BLaER1 treated with 17β-estradiol and CSF1 and Interleukin-3, amounts not matched to agents 10 nM and 100 nM (cell line): Measurements from ENCODE around the gene CLSTN3.
A peak's percentile ranks its signal among the peaks of the same experiment; 100 is the strongest.

Source experiments
- H3K27ac ChIP-seq, 11 experiments: shearing (Covaris generic); formaldehyde crosslinking; 2 replicates each; pipeline ENCODE4 v1.8.1; 2022
- H3K27me3 ChIP-seq, 11 experiments: shearing (Covaris generic); formaldehyde crosslinking; 2 replicates each; pipeline ENCODE4 v1.8.1; 2022
- H3K36me3 ChIP-seq, 11 experiments: shearing (Covaris generic); formaldehyde crosslinking; 2 replicates each; pipeline ENCODE4 v1.8.1; 2022
- H3K4me1 ChIP-seq, 10 experiments: shearing (Covaris generic); formaldehyde crosslinking; 2 replicates each; pipeline ENCODE4 v1.8.1; 2022
- H3K4me2 ChIP-seq, 11 experiments: shearing (Covaris generic); formaldehyde crosslinking; 2 replicates each; pipeline ENCODE4 v1.8.1; 2022
- H3K4me3 ChIP-seq, 10 experiments: shearing (Covaris generic); formaldehyde crosslinking; 2 replicates each; pipeline ENCODE4 v1.8.1; 2022
- H3K9ac ChIP-seq, 11 experiments: shearing (Covaris generic); formaldehyde crosslinking; 2 replicates each; pipeline ENCODE4 v1.8.1; 2022
- H3K9me3 ChIP-seq, 11 experiments: shearing (Covaris generic); formaldehyde crosslinking; replicated peaks in 1 of 11; 2 replicates each; pipeline ENCODE4 v1.8.1; 2022
- H4K20me1 ChIP-seq, 11 experiments: shearing (Covaris generic); formaldehyde crosslinking; 2 replicates each; pipeline ENCODE4 v1.8.1; 2022
- Cebpa-rat ChIP-seq, 11 experiments: shearing (Covaris generic); IDR thresholded peaks; 2 replicates each; pipeline ENCODE4 v1.8.1; 2022

CLSTN3 gene

DNA sequence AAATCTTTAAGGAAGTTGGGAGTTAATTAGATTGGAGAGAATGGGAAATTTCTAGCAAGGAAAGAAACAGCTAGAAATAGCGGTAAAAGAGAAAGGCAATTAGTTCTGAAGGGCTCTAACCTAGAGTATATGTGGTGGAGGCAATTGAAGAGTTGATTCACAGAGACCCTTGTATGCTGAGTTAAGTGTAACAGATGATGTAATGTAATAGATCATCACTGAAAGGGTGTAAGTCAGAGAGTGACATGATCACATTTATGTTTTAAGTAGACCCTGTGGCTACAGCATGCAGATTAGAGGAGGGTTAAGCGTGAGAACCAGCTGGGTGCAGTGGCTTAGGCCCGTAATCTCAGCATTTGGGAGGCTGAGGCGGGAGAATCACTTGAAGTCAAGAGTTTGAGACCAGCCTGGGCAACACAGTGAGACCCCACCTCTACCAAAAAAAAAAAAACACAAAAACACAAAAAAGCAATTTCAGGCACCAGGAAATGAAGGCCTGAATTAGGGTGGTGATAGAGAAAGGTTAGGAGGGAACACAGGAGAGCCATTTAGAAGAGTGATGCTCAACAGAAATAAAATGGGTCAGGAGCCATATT lies 4.4 kb upstream of the CLSTN3 start:
- no peaks in the 10 kb centered on the region; a peak in 1 of 22 replicates for H4K20me1 ChIP-seq
- H3K9ac ChIP-seq: no peak overlapping the region
- no peaks in the 10 kb centered on the region for H3K36me3 ChIP-seq
- no peak overlapping the region for H3K4me2 ChIP-seq
- no peaks in the 10 kb centered on the region for H3K9me3 ChIP-seq
- H3K4me1 ChIP-seq: peaks cover 11 to 22% (median 17%) of the 10 kb centered on the region in 10 experiments
- no peak overlapping the region for H3K27ac ChIP-seq
- H3K27me3 ChIP-seq: no peaks in the 10 kb centered on the region
- no peak overlapping the region for H3K4me3 ChIP-seq
- no peak for TF ChIP-seq Cebpa-rat (IDR thresholded peaks at IDR 0.05)

DNA sequence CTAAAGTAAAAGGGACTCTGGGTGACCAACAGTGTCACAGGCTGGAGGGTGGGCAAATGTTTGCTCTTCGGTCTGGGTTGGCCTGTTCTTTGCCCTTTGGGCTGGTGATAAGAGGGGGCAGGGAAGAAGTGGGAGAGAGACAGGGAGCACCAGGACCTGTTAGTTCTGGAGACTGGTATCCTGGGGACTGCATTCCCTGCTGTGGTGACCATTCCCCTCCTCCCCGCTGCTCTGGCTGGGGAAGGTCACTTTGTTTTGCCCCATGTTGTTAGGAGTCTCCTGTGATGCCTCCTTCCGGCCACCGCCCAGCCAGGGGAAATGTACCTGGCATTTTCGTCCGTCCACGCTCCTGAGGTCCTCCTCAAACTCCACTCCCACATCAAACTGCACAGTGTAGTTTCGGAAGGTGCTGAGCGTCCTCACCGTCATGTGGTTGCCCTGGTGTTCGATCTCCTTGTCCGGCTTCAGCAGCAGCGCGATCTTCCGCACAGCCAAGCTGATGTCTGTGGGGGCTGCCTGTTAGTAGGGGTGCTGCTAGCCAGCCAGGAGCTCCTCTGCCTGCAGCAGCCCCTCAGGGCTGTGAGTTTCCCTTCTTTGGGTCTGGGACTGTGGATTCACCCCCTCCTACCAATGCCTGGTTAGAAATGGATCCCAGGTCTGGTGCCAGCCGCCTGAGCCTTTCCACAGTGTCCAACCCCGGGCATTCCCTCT lies 2.1 kb upstream of the CLSTN3 start:
- no peak overlapping the region for H3K27ac ChIP-seq
- H3K27me3 ChIP-seq: no peaks in the 10 kb centered on the region
- peaks cover 22 to 42% (median 37%) of the 10 kb centered on the region in 10 experiments for H3K4me1 ChIP-seq
- no peaks in the 10 kb centered on the region for H3K36me3 ChIP-seq
- H3K9me3 ChIP-seq: no peaks in the 10 kb centered on the region
- no peak for TF ChIP-seq Cebpa-rat (IDR thresholded peaks at IDR 0.05)
- H4K20me1 ChIP-seq: no peaks in the 10 kb centered on the region; a peak in 1 of 22 replicates
- H3K4me2 ChIP-seq: 0 out of 22 replicates have a peak overlapping the region, but pooled peaks of 2 of the 11 experiments have one; percentile 98 to 100
- no peak overlapping the region for H3K4me3 ChIP-seq
- no peak overlapping the region for H3K9ac ChIP-seq

- Histone ChIP-seq H3K4me3 (peak within 1 kb of the TSS; percentile 55 to 86 (median 71)), H3K9ac (peak within 1 kb of the TSS; percentile 61 to 84 (median 76)), H3K4me1 (peaks cover 20 to 44% (median 38%) of the 10 kb centered on the region in 10 experiments), H3K27ac (peak within 1 kb of the TSS in 10 of 11 experiments; percentile 9 to 64 (median 49); a peak in 17 of 22 replicates), H3K36me3 (peaks cover 0 to 6% (median 5%) of the 10 kb centered on the region in 11 experiments; a peak in 13 of 22 replicates), H4K20me1 (no peaks in the 10 kb centered on the region; a peak in 1 of 22 replicates), H3K9me3 (no peaks in the 10 kb centered on the region), H3K27me3 (no peaks in the 10 kb centered on the region), H3K4me2 (peak within 1 kb of the TSS; percentile 84 to 100 (median 99))
- no peak for TF ChIP-seq Cebpa-rat (IDR thresholded peaks at IDR 0.05)
These were observed 1.4 kb upstream of the CLSTN3 start, which contains the start of gene RBP5 for GRCh38 chr12:7128681-7129286. RBP5 (minus strand) TSS chr12:7128889; CDS start chr12:7128775, 114 bp downstream.

DNA sequence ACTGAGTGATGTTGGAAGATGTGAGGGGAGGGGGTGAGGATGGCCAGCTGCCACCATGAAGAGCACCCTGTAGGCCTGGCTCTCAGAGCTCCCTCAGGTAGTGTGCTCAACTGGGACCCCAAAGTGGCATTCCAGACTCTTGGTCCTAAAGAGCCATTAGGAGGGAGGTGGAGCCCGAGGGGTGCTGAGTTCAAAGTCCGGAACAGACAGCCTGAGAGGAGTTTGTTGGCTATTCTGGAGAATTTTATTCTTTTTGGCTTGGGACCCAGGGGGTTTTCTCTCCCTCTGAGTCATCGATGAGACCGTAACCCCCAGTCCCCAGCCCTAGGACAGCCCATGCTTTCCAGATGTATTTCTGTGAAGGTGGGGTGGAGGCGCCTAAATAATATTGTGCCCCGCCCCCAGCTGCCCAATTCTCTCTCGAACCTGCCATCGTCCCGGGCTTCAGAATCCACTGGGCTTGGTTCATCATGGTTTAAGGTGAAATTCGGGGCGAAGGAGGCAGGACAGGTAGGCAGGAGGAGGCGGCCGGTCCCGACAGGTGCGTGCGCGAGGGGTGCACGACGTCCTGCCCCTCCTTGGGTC lies 792 bp upstream of the CLSTN3 start:
- H3K36me3 ChIP-seq: peaks cover 0 to 12% (median 9%) of the 10 kb centered on the region in 11 experiments; a peak in 14 of 22 replicates
- H3K4me1 ChIP-seq: peaks cover 20 to 44% (median 38%) of the 10 kb centered on the region in 10 experiments
- no peaks in the 10 kb centered on the region for H3K27me3 ChIP-seq
- no peaks in the 10 kb centered on the region; a peak in 1 of 22 replicates for H4K20me1 ChIP-seq
- peak overlapping the region; percentile 61 to 84 (median 76) for H3K9ac ChIP-seq
- no peak for TF ChIP-seq Cebpa-rat (IDR thresholded peaks at IDR 0.05)
- peak overlapping the region; percentile 84 to 100 (median 99) for H3K4me2 ChIP-seq
- H3K9me3 ChIP-seq: no peaks in the 10 kb centered on the region
- H3K4me3 ChIP-seq: peak overlapping the region; percentile 55 to 86 (median 71)
- peak overlapping the region in 10 of 11 experiments; percentile 9 to 64 (median 49); a peak in 17 of 22 replicates for H3K27ac ChIP-seq

GRCh38 chr12:7130701-7131501 lies 730 bp downstream of the CLSTN3 start:
- H3K4me1 ChIP-seq: peaks cover 20 to 44% (median 38%) of the 10 kb centered on the region in 10 experiments
- peak overlapping the region; percentile 61 to 84 (median 76) for H3K9ac ChIP-seq
- peaks cover 8 to 27% (median 25%) of the 10 kb centered on the region in 11 experiments for H3K36me3 ChIP-seq
- H3K4me2 ChIP-seq: peak overlapping the region; percentile 84 to 100 (median 99)
- no peaks in the 10 kb centered on the region for H3K9me3 ChIP-seq
- no peaks in the 10 kb centered on the region for H3K27me3 ChIP-seq
- peak overlapping the region; percentile 55 to 86 (median 71) for H3K4me3 ChIP-seq
- peak overlapping the region in 10 of 11 experiments; percentile 32 to 68 (median 60); a peak in 14 of 22 replicates for H3K27ac ChIP-seq
- H4K20me1 ChIP-seq: no peaks in the 10 kb centered on the region; a peak in 1 of 22 replicates
- no peak for TF ChIP-seq Cebpa-rat (IDR thresholded peaks at IDR 0.05)

DNA sequence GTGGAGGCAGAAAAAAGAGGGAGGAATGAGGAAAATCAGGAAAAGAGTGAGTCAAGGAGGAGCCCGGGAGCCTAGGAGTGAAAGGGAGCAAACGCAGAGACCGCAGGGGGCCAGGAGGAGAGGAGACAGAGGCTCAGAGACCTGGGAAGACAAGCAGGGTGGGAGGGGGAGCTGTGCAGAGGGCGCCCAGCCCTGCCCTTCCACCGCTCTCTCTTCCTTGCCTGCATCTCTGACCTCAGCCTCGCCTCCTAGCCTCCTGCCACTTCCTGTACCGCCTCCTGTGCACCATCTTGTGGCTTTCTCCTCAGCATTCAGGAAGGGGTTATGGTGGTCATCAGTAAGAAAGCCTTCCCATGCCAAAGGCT lies 1.3 kb downstream of the CLSTN3 start:
- Histone ChIP-seq H3K4me1 (peaks cover 20 to 44% (median 38%) of the 10 kb centered on the region in 10 experiments), H3K9me3 (no peaks in the 10 kb centered on the region), H3K36me3 (peaks cover 13 to 33% (median 30%) of the 10 kb centered on the region in 11 experiments), H3K4me2 (peak overlapping the region; percentile 84 to 100 (median 99)), H4K20me1 (no peaks in the 10 kb centered on the region; a peak in 1 of 22 replicates), H3K27ac (no peak overlapping the region), H3K27me3 (no peaks in the 10 kb centered on the region), H3K9ac (peak overlapping the region in 8 of 11 experiments; percentile 61 to 84 (median 78); a peak in 11 of 22 replicates), H3K4me3 (peak overlapping the region in 9 of 10 experiments; percentile 62 to 86 (median 72); a peak in 18 of 20 replicates)
- TF ChIP-seq Cebpa-rat (IDR thresholded peaks at IDR 0.05): no peak

DNA sequence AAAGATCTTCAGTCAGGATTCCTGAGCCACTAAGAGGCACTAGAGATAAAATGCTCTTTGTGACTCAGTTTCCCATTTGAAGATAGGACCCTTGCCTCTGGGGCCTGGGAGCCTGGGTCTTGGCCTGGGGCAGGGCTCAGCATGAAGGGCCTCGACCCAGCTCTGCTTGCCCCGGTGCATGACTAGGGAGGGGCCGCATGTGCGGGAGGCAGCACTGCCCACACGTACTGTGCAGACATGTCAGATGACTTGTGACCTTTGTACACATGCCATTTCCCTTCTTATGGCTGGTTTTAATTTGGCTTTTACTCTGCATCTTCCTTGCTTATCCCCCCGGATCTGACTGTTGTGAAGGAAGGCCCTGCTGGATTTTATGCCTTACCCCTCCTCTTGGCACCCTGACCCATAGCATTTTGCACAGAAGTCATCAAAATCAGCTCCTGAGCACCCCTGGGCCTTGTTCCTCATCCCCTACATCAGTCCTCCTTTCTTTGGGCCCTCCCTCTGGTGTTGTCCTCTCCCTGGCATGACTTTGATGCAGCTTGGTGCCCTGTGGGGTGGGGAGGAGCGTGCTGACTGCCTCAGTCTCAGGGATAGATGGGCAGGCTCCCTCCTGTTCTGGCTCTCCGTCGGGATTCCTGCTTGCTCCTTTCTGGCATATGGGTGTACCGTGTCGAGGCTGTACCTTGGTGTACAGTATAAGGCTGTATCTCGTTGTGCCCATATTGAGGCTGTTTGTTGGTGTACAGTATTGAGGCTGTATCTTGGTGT lies 4.4 kb downstream of the CLSTN3 start:
- no peak for TF ChIP-seq Cebpa-rat (IDR thresholded peaks at IDR 0.05)
- Histone ChIP-seq H3K9me3 (no peaks in the 10 kb centered on the region), H3K27ac (no peak overlapping the region), H3K9ac (no peak overlapping the region), H3K4me3 (no peak overlapping the region), H3K36me3 (peaks cover 21 to 64% (median 46%) of the 10 kb centered on the region in 11 experiments), H3K4me2 (no peak overlapping the region), H4K20me1 (no peaks in the 10 kb centered on the region; a peak in 1 of 22 replicates), H3K4me1 (peaks cover 27 to 40% (median 34%) of the 10 kb centered on the region in 10 experiments), H3K27me3 (no peaks in the 10 kb centered on the region)
